ENCODE data around the gene TPRA1. TPM values are rescaled to one million over a fixed set of nuclear protein-coding genes. Genes with fewer than 3 reads are reported as not detected.

TPRA1 gene
- total RNA-seq, 1 donor from 2014 or later, result 30.5 TPM

DNA sequence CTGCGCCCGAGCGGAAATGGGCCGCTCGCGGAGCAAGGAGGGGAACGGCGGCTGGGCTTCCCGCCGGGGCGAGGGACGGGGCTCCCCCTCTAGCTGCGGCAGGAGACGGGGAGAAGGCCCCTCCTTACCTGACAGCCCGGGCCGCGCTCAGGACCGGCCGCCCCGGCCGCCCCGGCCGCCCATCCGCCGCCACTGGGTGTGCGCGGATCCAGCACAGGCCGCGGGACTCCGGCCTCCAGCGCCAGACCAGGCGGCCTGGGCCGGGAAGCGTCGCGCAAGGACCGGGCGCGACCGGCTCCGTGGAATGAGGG lies 296 bp downstream of the TPRA1 start:
- no peak for DNase-seq (ENCODE audit: low spot score)

DNA sequence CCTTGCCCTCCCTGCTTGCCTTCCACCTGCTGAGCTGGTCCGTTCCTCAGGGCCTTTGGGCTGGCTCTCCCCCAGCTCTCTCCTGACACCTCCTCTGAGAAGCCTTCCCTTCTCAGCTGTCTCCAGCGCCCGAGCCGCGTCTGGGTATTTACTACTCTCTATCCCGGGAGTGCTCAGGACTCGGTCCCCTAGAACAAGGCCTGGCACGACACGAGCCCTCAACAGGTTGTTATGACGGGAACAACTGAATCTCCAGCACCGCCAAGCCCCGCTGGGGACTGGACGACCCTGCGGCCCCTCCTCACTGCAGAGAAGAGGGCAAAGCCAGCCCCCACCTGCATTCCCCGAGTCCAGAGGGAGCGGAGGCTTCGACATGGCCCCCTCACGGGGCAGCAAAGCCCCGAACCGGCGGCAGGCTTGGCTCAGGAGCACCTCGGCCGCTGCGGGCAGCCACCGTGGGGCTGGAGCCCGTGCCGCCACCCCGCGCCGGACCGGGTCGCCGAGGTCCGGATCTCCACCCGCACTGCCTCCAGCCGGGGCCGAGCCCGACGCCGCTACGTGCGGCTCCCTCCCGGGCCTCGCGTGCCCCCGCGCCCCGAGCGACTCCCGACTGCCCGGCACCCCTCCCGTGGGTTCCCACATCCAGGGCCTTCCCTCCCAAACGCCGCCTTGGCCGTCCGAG lies 792 bp downstream of the TPRA1 start:
- DNase-seq (ENCODE audit: low spot score), result peak; percentile 52

DNA sequence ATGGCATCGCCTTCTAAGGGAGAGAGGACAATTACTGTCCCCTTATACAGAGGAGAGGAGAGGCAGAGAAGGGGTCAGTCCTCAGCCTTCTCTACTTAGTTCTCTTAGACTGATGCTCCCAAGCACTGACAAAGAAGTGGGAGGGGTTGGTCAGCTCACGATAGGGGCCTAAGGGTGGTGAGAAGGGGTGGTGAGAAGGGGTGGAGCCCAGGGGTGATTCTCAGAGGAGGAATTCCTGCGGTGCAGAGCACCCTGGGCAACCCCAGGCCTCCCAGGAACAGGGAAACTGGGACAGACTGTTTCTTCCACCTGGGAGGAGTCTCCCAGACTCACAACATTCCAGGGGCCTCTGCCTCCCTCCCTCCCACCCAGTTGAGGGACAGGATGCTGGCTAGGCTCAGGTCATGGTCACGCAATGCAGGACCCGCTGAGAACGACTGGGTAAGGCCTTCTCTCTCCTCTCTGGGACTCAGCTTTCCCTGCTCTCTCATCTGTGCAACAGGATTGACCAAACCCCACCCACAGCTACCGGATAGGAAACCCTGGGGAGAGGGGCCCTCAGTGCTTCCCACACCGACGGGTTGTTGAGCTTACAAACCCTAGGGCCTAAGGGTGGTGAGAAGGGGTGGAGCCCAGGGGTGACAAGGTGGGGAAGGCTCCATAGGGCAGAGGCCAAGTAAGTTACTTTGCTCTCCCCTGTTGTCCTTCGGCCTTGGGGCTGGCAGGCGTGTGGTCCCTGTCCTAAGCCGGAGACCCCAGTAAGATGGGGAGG lies 1.5 kb downstream of the TPRA1 start:
- no peak for DNase-seq (ENCODE audit: low spot score)

DNA sequence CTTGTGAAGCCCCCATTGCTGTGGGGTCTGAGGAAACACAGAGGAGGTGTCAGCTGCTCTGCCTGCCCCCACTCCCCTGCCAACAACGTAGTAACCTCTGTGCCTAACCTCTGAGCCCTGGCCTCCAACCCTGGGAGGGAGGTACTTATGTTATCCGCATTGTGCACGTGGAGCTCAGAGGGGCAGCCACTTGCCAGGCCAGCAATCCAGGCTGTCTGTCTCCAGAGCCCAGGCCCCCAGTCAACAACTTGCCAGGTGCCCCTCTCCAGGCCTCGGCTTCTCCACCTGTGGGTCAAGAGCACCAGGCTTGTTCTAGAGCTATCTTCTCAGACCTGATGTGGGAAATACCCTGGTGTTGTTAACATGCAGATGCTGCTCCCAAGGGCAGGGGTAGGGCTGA lies 2.7 kb downstream of the TPRA1 start:
- DNase-seq (ENCODE audit: low spot score), result no peak

DNA sequence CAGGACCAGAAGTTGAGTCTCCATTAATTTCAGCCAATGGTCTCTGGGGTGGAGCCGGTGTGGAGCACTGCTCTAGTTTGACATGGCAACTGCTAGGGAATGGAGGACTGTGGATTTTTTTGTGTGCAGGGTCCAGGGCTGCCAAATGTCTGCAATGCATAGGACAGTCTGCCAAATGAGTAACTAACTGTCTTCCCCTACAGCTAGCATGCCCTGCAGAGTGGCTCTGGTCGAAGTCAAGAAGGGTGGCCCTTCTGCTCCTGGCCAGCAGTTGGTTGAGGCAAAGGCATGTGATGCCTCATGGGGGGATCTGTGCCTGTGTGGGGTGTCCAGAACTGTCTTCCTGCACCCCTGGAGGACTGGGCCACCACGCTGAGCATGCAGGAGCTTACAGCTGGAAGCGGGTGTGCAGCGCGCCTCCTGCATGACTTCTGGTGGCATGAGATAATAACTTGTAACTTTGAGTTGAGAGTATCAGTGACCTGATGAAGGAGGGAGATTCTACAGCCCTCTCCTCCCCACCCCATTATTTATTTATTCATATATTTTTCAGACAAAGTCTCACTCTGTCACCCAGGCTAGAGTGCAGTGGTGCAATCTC lies 4.6 kb downstream of the TPRA1 start:
- no peak for DNase-seq (ENCODE audit: low spot score)

DNA sequence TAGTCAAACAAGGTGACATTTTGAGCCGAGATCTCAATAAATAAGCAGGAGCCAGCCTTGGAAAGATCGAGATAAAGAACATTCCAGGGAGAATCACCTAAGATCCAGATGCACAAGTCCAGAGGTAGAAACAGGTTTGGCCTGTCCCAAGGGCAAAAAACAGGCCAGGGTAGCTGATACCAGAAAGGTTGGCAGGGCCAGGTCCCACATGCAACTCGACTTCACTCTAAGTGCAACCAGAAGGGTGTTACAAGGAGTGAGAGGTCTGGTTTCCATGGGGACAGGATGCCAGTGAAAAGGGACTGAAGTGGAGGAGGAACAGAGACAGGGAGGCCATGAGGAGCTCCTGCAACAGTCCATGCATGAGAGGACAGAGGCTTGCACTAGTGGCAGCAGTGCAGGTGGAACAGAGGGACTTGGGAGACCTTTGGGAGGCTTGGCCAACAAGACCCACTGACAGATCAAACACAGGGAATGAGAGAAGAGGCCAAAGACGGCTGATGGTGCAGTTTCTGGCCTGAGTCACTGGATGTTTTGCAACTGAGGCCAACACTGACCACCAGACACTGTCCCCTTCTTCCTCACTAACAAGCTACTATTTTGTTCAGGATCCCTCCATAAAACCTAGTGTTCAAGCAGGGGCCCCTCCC lies 5.2 kb downstream of the TPRA1 start:
- no peak for DNase-seq (ENCODE audit: low spot score)

DNA sequence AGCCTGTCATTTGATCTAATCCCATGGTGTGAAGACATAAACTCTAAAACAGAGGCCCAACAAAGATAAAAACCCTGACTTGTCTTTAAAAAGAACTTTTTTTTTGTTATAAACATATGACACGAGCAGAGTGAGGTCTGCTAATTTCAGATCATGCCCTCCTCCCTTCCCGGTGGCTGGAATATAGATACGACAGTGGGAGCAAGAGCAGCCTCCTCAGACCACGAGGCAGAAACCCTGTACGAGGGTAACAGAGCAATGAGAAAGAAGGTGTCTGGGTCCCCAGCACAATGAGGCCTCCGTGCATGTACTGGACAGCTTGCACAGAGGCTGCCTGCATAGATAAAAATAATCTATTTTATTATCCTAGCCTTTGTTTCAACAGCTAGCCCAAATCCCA lies 5.8 kb downstream of the TPRA1 start:
- no peak for DNase-seq (ENCODE audit: low spot score)

DNA sequence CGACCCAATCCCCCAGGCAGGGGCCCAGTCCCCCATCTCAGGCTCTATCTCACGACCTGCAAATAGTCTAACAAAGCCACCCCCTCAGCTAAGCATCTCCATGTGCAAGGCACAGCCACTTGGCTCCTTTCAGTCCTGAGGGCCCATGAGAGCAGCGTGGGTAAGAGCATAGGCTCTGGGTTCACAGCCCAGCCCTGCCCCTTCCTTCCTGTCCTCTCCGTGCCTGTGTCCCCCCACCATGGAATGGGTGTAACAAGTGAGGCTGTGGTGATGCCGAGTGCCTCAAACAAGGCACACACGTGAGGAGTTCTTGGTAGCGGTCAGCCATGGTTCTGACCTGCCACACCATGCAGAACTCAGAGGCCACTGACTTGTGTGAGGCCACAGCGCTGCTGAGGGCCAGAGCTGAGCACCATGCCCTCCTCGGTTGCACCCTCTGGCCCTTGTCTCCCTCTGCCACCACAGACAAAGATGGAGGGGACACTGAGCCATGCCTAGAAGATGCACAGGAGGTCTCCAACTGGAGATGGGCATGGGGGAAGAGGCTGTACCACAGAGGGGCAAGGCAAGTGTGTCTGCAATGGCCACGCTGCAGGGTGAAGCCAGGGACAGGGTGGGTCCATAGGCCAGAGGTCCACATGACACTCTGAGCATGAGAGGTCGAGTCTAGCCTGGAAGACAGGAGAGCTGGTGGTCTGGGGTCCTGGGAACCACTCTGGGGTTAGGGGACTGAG lies 10.0 kb downstream of the TPRA1 start:
- DNase-seq (ENCODE audit: low spot score), result no peak

DNA sequence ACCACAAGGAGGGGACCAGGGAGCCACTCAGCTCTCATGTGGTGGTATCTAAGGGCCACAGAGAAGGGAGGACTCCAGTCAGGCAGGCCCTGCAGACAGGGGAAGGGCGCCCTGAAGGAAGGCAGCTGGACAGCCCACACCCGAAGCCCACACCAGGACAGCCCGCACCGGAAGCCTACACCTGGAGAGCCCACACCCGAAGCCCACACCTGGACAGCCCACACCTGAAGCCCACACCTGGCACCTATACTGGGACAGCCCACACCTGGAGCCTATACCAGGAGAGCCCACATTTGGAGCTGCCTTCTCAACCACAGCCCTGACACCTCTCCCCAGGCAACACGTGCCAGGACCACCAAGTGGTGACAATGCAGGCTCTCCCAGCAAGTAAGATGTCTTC lies 11.7 kb downstream of the TPRA1 start:
- no peak for DNase-seq (ENCODE audit: low spot score)

DNA sequence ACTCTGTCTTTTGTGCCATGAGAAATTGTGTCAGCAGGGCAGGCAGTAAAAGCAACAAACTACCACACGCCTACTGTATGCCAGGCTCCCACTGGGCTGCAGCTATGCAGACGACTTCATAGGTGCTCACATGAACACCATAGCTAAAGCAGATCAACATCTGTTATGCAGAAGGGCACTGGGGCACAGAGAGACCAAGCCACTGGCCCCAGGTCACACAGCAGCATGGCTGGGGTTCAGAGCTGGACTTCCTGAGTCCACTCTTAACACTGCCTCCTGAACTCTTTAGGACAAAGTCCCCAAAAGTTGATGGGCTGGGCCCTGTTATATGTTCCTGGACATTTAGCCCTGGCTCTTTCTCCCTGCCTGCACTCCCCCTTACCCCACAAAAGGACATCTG lies 12.4 kb downstream of the TPRA1 start:
- no peak for DNase-seq (ENCODE audit: low spot score)

DNA sequence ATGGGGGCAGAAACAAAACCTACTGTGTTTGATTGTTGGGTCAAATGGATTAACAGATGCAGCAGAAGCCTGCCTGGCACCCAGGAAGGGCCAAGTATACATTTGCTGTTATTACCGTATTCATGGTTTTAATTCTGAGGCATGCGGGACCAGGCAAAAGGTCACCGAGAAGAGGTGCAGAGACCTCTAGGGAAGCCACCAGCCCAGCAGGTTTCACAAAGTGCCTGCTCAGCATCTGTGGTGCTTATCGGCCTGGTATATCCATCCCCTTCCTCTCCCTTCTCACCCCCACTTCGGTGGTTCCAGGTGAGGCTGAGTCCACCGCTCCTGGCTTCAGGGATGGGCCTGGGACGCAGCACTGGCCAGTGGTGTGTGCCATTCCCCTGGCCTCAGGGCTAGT lies 13.1 kb downstream of the TPRA1 start:
- no peak for DNase-seq (ENCODE audit: low spot score)

DNA sequence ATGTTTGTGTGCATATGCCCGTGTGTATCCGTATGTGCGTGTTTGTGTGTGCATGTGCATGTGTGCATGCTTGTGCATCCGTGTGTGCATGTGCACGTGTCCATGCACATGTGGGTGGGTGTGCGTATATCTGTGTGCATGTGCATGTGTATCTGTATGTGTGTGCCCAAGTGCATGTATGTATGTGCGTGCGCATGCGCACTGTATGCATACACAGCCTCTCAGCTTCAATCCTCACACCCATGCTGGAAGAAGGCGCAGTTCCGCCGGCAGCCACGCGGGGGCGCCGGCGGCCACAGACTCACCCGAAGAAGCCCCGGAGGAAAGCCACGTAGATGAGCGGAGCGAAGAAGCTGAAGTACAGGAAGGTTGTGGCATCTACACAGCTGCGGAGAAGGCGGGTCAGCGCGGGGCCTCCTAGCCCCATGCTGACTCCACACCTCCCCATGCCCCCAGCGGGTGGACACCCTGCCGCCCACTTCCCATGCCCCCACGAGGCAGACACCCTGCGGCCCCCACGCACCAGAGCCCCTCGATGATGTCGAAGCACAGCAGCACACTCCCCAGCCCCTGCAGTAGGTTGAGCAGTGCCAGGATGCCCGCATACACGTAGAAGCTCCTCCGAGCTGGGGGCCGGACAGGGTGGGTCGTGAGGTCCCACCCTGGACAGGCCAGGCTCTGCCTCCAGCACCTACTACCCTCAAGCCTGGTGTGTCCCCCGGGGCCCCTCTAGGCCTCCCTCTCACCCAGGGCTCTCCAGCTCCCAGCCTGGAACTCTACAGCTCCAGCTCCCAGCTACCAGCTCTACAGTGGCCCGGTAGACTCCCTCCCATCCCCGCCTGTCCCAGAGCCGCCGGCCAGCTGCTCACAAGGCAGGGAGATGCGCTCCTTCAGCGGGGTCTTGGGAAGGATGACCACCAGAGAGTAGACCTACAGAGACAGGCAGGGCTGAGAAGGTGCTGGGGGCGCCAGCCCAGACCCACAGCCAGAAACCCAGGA lies 15.4 kb downstream of the TPRA1 start:
- peak; percentile 90 for DNase-seq (ENCODE audit: low spot score)

DNA sequence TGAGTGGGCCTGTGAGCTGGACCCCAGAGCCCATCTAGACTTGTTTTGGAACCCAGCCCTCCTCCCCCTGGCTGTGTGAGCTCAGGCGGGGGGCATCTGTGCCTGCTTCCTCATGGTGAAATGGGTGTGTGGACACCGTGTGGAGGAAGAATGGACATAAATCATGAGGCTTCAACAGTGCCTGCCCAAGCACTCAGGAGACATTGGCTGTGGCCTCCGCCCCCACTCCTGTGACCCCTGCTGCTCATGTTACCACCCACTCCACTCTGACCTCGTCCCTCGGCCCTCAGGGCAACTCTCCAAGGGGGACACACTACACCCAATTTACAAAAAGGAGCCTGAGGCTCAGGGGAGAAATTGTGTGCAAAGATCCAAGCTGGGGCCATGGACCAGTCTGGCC lies 16.6 kb downstream of the TPRA1 start:
- no peak for DNase-seq (ENCODE audit: low spot score)

DNA sequence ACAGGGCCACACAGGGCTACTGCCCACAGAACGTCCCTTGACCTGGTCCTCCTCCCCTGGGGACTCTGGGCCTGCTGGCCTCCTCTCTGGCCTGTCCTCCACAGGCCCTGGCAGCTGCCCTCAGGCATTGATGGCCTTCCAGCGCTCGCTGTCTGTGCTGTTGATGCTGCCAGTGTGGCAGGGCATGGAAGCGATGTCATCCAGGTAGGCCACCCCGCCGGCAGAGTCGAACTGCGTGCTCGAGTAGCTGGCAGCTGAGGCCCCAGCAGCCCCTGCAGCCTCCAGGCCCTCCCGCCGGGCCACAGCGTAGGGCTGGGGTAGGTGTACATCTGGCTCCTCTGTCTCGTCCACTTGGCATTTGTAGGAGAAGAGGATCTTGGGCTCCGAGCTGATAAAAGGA lies 17.1 kb downstream of the TPRA1 start:
- no peak for DNase-seq (ENCODE audit: low spot score)

DNA sequence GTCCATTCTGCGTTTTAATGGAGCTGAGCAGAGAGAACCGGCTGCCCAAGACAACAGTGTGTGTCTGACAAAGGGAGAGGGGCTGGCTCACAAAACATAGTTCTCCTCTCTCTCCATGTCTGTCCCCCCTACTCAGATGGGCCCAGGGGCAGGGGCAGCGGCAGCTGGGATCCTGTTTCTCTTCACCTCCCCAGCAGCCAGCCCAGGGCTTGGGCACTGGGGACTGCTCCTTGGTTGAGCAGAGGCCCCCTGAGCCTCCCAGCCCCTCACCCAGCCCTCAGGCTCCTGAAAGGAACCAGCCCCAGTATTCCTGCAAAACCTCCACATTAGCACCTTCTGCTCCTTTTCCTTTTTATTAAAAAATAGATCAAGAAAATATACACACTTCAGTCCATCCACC lies 17.8 kb downstream of the TPRA1 start:
- DNase-seq (ENCODE audit: low spot score), result no peak

DNA sequence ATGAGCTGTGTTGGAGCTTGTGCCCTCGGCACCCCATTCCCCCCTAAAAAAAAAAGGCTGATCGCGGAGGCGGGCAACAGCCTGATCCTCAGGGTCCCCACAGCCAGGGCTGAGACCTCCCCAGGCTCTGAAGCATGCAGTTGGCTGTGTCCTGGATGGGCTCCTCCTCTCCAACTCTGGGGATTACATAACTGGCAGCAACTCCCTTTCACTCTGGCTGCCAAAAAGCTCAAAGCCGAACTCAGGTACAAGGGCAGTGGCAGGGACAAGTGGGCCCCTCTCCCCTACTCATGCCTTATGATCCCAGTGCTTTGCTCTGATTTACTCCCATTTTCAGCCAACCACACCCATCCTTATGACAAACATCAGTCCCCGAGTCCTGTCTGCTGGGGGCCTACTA lies 18.3 kb downstream of the TPRA1 start:
- DNase-seq (ENCODE audit: low spot score), result no peak

DNA sequence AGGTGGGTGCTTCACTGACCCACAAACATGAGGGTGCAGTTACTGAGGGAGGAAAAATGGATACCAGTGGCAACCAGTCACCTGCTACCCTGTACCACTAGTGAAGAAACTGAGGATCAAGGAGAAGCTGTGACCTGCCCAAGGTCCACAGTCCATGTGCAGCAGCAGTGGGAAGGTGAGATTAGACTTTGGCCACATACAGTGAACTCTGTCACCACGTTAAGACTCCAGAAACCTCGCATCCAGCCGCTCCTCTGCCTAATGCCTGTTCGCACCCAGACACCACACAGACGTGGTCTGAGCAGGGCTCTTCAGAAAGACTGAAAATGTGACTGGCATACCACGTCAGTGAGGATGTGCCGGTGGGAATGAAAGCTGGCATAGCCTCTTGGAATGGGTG lies 20.0 kb downstream of the TPRA1 start:
- DNase-seq (ENCODE audit: low spot score), result no peak

DNA sequence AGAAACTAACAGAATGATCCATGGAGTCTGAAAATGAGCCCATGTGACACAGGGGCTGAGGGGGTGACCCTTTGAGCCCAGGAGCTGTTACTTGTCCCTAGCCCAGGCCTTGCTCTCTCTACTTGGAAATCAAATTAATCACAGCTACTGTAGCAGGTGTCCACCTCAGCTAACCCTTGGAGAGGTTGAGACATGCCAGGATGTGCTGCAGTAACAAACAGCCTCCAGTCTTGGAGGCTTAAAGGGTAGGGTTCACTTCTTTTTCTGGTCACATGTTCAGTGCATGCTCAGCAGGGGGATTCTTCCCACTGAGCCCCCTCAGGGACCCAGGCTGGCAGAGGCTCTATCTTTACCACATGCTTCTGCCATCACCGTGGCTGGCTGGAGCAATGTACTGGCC lies 21.4 kb downstream of the TPRA1 start:
- no peak for DNase-seq (ENCODE audit: low spot score)

DNA sequence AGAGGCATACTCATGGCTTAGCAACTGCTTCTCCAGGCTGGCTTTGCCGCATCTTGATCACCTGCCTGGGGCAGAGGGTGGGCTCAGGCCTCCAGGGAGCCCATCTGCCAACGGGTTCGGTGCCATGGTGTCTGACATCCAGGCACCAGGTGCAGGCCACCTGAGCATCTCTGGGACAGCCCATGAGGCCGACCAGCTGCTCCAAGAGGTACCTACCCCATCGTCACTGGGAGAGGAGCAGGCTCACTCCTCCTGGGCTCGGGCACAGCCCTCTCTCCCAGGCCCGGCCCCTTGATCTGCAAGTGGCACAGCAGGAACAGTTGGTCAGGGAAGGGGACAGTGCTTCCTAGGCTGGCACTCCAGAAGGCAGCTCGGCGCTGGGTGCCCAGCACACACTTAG lies 21.9 kb downstream of the TPRA1 start:
- no peak for DNase-seq (ENCODE audit: low spot score)

DNA sequence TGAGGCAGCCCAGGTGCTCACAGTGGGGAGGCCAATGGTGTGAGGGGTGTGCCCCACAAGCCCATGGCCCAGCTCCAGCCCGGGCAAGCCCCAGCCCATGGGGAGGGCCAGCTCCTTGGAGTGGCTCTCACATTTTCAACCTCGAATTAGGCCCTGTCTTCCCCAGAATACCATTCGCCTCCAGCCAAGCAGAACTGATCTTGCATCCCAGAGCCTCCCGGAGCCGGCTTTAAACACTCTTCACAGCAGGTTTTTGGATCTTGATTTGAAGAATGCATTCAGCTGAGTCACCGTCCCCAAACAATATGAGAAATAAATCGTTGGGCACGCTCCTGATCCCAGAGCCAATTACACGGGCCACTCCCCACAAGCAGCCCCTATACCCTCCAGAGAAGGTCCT lies 23.7 kb downstream of the TPRA1 start:
- no peak for DNase-seq (ENCODE audit: low spot score)

DNA sequence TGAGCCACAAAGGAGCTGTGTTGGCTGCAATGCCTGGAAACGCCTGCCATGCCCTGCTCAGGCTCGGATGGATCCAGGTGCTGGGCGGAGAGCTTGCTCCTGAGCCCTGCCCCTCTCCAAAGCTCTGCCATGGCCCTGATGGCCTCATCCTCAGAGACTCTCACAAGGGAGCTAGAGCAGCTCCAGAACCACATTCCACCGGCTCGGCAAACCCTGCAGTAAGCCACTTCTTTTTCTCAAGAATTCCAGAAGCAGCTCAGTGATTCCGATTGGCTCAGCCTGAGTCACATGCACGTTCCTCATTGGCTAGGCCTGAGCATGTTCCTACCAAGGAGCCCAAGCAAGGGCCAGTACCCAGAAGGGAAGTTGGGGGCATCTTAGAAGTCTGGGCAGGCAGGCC lies 24.8 kb downstream of the TPRA1 start:
- DNase-seq (ENCODE audit: low spot score), result no peak
